Subcutaneous adipose tissue (tissue), 4 donors: ENCODE measurements around the gene CPLX3. TPM values are rescaled to one million over a fixed set of nuclear protein-coding genes. Genes with fewer than 3 reads are reported as not detected.

Experiments used
- CTCF ChIP-seq: fragments of 450-650 bp; IDR thresholded peaks from one replicate; pipeline ENCODE4 v1.5.1; 2016; ENCODE audit warnings: low read depth, mild to moderate bottlenecking, control low read depth, antibody characterized with exemption, moderate library complexity
- total RNA-seq, 4 donors: library from RNA; depleted of rRNA; stranded (reverse); fragments of >200 nt; gene quantifications; one replicate each; pipeline ENCODE4 v1.1.0, GENCODE V29; 2016

CPLX3 gene
- total RNA-seq, 4 donors from 2014 or later, result not detected

- no peak for TF ChIP-seq CTCF
Measured at GRCh38 chr15:74855857-74856256, 29.4 kb downstream of the CPLX3 start.

GRCh38 chr15:74856537-74856936 lies 30.1 kb downstream of the CPLX3 start:
- no peak for TF ChIP-seq CTCF

GRCh38 chr15:74857082-74857655 lies 30.7 kb downstream of the CPLX3 start:
- no peak for TF ChIP-seq CTCF

- no peak for TF ChIP-seq CTCF
Measured at GRCh38 chr15:74857671-74858368, 31.4 kb downstream of the CPLX3 start.

- TF ChIP-seq CTCF, result no peak
Measured at GRCh38 chr15:74858369-74858740, 31.9 kb downstream of the CPLX3 start.

- no peak for TF ChIP-seq CTCF
Measured at GRCh38 chr15:74863239-74864056, 37.0 kb downstream of the CPLX3 start.

- no peak for TF ChIP-seq CTCF
Measured at GRCh38 chr15:74864296-74864695, 37.9 kb downstream of the CPLX3 start.
